Measurements from ENCODE around the gene CCDC141. TPM values are rescaled to one million over a fixed set of nuclear protein-coding genes. Genes with fewer than 3 reads are reported as not detected.
A peak's percentile ranks its signal among the peaks of the same experiment; 100 is the strongest.
"Not testable (repeated sequence)": the region's sequence is repeated elsewhere in the genome, so short reads cannot be mapped to it uniquely, and the experiment has no call there.

CCDC141 gene
- total RNA-seq, 6 experiments from 2014 or later: 0.03 to 0.05 TPM; not detected in 4

GRCh38 chr2:179069685-179070084 lies 19.7 kb upstream of the CCDC141 start:
- TF ChIP-seq CTCF (IDR thresholded peaks at IDR 0.05): no peak
- Mint-ChIP-seq H3K4me1 (ENCODE audit: low read depth) (no peaks in the 10 kb centered on the region), H3K27ac (no peak overlapping the region), H3K9me3 (no peaks in the 10 kb centered on the region), H3K36me3 (ENCODE audit: low read depth) (no peaks in the 10 kb centered on the region), H3K27me3 (ENCODE audit: insufficient read depth) (peaks cover 9% of the 10 kb centered on the region; the same call in 1 of the 2 replicates), H3K4me3 (no peak overlapping the region)
- DNase-seq: no peak

DNA sequence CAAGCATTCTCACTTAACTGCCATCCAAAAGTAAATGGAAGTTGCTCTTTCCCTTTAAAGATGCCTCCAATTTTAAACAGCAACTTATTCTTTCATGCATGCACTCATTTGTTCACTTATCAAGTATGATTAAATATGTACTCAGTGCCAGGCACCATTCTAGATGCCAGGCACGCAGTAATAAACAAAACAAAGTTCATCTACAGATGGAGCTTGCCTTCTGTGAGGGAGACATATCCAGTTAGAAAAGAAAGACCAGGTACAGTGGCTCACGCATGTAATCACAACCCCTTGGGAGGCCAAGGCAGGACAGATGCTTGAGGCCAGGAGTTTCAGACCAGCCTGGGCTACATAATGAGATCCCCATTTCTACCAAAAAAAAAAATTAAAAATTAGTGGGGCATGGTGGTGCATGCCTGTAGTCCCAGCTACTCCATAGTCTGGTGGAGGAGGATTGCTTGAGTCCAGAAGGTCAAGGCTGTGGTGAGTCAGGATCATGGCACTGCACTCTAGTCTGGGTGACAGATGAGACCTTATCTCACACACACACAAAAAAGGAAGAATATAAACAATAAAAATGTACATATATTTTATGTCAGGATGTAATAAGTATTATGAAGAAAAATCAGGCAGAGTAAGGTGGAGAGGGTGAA lies 19.2 kb upstream of the CCDC141 start:
- no peak overlapping the region for H3K4me3 Mint-ChIP-seq
- H3K27ac Mint-ChIP-seq: no peak overlapping the region
- no peaks in the 10 kb centered on the region for H3K9me3 Mint-ChIP-seq
- no peaks in the 10 kb centered on the region for H3K36me3 Mint-ChIP-seq (ENCODE audit: low read depth)
- H3K27me3 Mint-ChIP-seq (ENCODE audit: insufficient read depth): peaks cover 9% of the 10 kb centered on the region; the same call in 1 of the 2 replicates
- DNase-seq: no peak
- no peaks in the 10 kb centered on the region for H3K4me1 Mint-ChIP-seq (ENCODE audit: low read depth)
- no peak for TF ChIP-seq CTCF (IDR thresholded peaks at IDR 0.05)

- peaks cover 8% of the 10 kb centered on the region for H3K4me1 Mint-ChIP-seq (ENCODE audit: low read depth)
- TF ChIP-seq CTCF (IDR thresholded peaks at IDR 0.05): no peak
- H3K27ac Mint-ChIP-seq: no peak overlapping the region
- no peak overlapping the region for H3K4me3 Mint-ChIP-seq
- H3K36me3 Mint-ChIP-seq (ENCODE audit: low read depth): no peaks in the 10 kb centered on the region
- no peaks in the 10 kb centered on the region for H3K9me3 Mint-ChIP-seq
- DNase-seq: no peak
- peaks cover 2% of the 10 kb centered on the region for H3K27me3 Mint-ChIP-seq (ENCODE audit: insufficient read depth)
These were observed 9.2 kb upstream of the CCDC141 start for GRCh38 chr2:179059026-179059700.

DNA sequence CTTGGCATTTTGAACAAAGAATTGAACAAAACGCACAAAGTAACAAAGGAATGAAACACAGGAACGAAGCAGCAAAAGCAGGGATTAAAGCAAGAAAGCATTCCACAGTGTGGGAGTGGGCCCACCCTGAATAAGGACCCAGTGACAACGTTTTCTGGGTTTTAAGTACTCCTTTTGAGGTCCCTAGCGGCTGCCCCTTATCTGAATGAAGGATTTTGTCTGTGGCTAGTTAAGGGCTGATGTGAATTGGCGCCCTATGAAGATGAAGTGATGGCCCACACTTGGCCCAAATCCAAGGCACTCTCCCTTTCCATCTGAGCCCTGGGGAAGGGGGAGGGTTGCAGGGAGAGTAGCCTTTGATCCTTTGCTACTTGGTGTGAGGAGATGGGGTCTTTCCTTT lies 7.8 kb upstream of the CCDC141 start:
- peaks cover 2% of the 10 kb centered on the region for H3K27me3 Mint-ChIP-seq (ENCODE audit: insufficient read depth)
- peaks cover 8% of the 10 kb centered on the region for H3K4me1 Mint-ChIP-seq (ENCODE audit: low read depth)
- no peaks in the 10 kb centered on the region for H3K36me3 Mint-ChIP-seq (ENCODE audit: low read depth)
- no peak overlapping the region for H3K27ac Mint-ChIP-seq
- DNase-seq: no peak
- TF ChIP-seq CTCF (IDR thresholded peaks at IDR 0.05): no peak
- H3K4me3 Mint-ChIP-seq: no peak overlapping the region
- H3K9me3 Mint-ChIP-seq: no peaks in the 10 kb centered on the region

- H3K4me3 Mint-ChIP-seq; H3K27me3 Mint-ChIP-seq (ENCODE audit: insufficient read depth); H3K9me3 Mint-ChIP-seq; H3K27ac Mint-ChIP-seq; DNase-seq; H3K36me3 Mint-ChIP-seq (ENCODE audit: low read depth): not testable (repeated sequence)
- peaks cover 11% of the 10 kb centered on the region for H3K4me1 Mint-ChIP-seq (ENCODE audit: low read depth)
These were observed 3.6 kb upstream of the CCDC141 start for GRCh38 chr2:179053568-179053967.

GRCh38 chr2:179051250-179051649 lies 1.3 kb upstream of the CCDC141 start:
- peak overlapping the region; percentile 41; the same call in 1 of the 2 replicates for H3K4me3 Mint-ChIP-seq
- H3K27me3 Mint-ChIP-seq (ENCODE audit: insufficient read depth): peaks cover 2% of the 10 kb centered on the region
- H3K4me1 Mint-ChIP-seq (ENCODE audit: low read depth): peaks cover 6% of the 10 kb centered on the region; the same call in 1 of the 2 replicates
- H3K27ac Mint-ChIP-seq: no peak overlapping the region
- no peak for DNase-seq
- H3K36me3 Mint-ChIP-seq (ENCODE audit: low read depth): no peaks in the 10 kb centered on the region
- TF ChIP-seq CTCF (IDR thresholded peaks at IDR 0.05): no peak
- H3K9me3 Mint-ChIP-seq: no peaks in the 10 kb centered on the region

All from HFFc6 (cell line).